ENCODE results near the gene MUC7. TPM values are rescaled to one million over a fixed set of nuclear protein-coding genes. Genes with fewer than 3 reads are reported as not detected.

The MUC7 gene
- total and polyA plus RNA-seq, 2 of the 13 experiments (the other 11 are each of a cell fraction or from before 2014, with no cell fraction given): 0.03 TPM; not detected in 1

GRCh38 chr4:70437197-70437596 is 34.8 kb upstream of the MUC7 start:
- intact Hi-C loops (cut with micrococcal nuclease; ENCODE audit: unreplicated experiment): no loop called here
- no TSS peak for BruUV-seq (replicated peaks)

More at GRCh38 chr4:70437197-70437596, 34.8 kb upstream of the MUC7 start:
- CTCF ChIA-PET (ENCODE audit: low intra/inter-chr PET ratio, low total read pairs): no interaction called here
- Histone ChIP-seq H3K4me1 (ENCODE audit: insufficient read depth, low read length) (no peaks in the 10 kb centered on the region), H2AFZ (ENCODE audit: low read length) (no peak overlapping the region), H3K36me3 (replicated peaks in 1 of 2; ENCODE audit: control insufficient read depth in 1 of 2, insufficient read depth in 2 of 2, low read length in 2 of 2) (no peaks in the 10 kb centered on the region), H3K27ac (ENCODE audit: extremely low read length, insufficient read depth, low read length) (no peak overlapping the region), H3K27me3 (ENCODE audit: control insufficient read depth in 1 of 2, insufficient read depth in 2 of 2, low read length in 2 of 2) (no peaks in the 10 kb centered on the region), H3K9ac (ENCODE audit: insufficient read depth, low read depth, low read length) (no peak overlapping the region), H3K4me3 (replicated peaks in 1 of 3; ENCODE audit: insufficient read depth in 1 of 3, low read depth in 2 of 3, low read length in 3 of 3) (no peak overlapping the region), H3K9me3 (ENCODE audit: low read length) (no peaks in the 10 kb centered on the region), H4K20me1 (ENCODE audit: insufficient read depth, low read length) (no peaks in the 10 kb centered on the region), H3K4me2 (ENCODE audit: low read depth, low read length) (peak overlapping the region; percentile 28; the same call in 1 of the 2 replicates), H3K79me2 (ENCODE audit: insufficient read depth, low read length) (no peaks in the 10 kb centered on the region)
- in situ Hi-C loops (cut with HindIII; ENCODE audit: extremely low pct_ligation_motif_present, low pct_unique_long_range_greater_than_20kb): no loop called here
- 0% methylated on average over 1 of the region's 7 CpGs for WGBS (ENCODE audit: low lambda C conversion rate)
- POLR2A ChIA-PET: no interaction called here
- no peak for TF ChIP-seq PTBP1 (IDR thresholded peaks at IDR 0.05; ENCODE audit: low read depth, low read length, poor library complexity, severe bottlenecking)
- TF ChIP-seq TMF1 (CRISPR knock-in tag; IDR thresholded peaks at IDR 0.05; ENCODE audit: low read depth): no peak
- TF ChIP-seq ZNF281 (CRISPR knock-in tag; IDR thresholded peaks at IDR 0.05; ENCODE audit: borderline replicate concordance): peak; percentile 81; the same call in 1 of the 2 replicates
- 0 out of 2 replicates have a peak, but pooled peaks have one; percentile 22 for TF ChIP-seq POGZ (CRISPR knock-in tag; IDR thresholded peaks at IDR 0.05)
- TF ChIP-seq XBP1 (CRISPR knock-in tag; IDR thresholded peaks at IDR 0.05): no peak
- TF ChIP-seq CTCF (CRISPR knock-in tag; IDR thresholded peaks at IDR 0.05): no peak
- no peak for TF ChIP-seq FOXA1 (IDR thresholded peaks at IDR 0.05)
- 0 out of 2 replicates have a peak, but pooled peaks have one; percentile 18 for TF ChIP-seq FOXA1 (CRISPR knock-in tag; IDR thresholded peaks at IDR 0.05)
- no peak for TF ChIP-seq ZNF644 (CRISPR knock-in tag; IDR thresholded peaks at IDR 0.05; ENCODE audit: low read depth)
- TF ChIP-seq MAF1 (CRISPR knock-in tag; IDR thresholded peaks at IDR 0.05; ENCODE audit: borderline replicate concordance): no peak
- no peak for TF ChIP-seq ZNF713 (CRISPR knock-in tag; IDR thresholded peaks at IDR 0.05)
- 0 out of 2 replicates have a peak, but pooled peaks have one; percentile 33 for TF ChIP-seq FOXA3 (CRISPR knock-in tag; IDR thresholded peaks at IDR 0.05)
- TF ChIP-seq JARID2 (CRISPR knock-in tag; IDR thresholded peaks at IDR 0.05; ENCODE audit: insufficient replicate concordance): no peak
- FAIRE-seq (no peak), DNase-seq (ENCODE audit: low spot score) (peak; percentile 14), ATAC-seq (peak; percentile 52; the same call in 1 of the 3 replicates)

Data from HepG2 (cell line).